22Rv1 (cell line): ENCODE measurements around the gene MSANTD1.

ENCODE experiments used
- ZFX ChIP-seq: fragments of 450-650 bp; IDR thresholded peaks from 2 replicates; pipeline ENCODE4 v1.6.1; 2017; ENCODE audit warnings: antibody characterized with exemption, borderline replicate concordance
- TF ChIP-seq, protein P1 (sequence below): fragments of 450-650 bp; IDR thresholded peaks from 2 replicates; pipeline ENCODE4 v1.5.1; 2017; ENCODE audit warnings: mild to moderate bottlenecking

DNA sequence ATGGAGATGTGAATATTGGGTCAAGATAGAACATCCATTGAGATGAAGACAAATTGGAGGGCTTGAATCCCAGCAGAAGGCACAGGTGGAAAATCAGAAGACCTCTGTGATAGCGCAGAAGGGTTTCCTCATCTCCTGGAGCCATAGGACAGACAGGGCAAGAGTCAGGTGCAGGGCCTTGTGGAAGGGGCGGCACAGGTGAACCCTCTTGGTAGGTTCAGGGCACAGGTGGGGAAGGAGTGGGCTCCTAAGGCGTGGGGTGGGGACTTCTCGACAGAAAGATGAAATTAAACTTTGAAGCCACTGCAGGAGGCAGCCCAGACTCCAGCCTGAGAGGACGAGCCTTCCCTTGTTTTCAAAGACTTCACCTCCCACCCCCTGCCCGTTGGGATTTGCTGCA, 34.5 kb downstream of the MSANTD1 start:
- TF ChIP-seq, protein P1, sequence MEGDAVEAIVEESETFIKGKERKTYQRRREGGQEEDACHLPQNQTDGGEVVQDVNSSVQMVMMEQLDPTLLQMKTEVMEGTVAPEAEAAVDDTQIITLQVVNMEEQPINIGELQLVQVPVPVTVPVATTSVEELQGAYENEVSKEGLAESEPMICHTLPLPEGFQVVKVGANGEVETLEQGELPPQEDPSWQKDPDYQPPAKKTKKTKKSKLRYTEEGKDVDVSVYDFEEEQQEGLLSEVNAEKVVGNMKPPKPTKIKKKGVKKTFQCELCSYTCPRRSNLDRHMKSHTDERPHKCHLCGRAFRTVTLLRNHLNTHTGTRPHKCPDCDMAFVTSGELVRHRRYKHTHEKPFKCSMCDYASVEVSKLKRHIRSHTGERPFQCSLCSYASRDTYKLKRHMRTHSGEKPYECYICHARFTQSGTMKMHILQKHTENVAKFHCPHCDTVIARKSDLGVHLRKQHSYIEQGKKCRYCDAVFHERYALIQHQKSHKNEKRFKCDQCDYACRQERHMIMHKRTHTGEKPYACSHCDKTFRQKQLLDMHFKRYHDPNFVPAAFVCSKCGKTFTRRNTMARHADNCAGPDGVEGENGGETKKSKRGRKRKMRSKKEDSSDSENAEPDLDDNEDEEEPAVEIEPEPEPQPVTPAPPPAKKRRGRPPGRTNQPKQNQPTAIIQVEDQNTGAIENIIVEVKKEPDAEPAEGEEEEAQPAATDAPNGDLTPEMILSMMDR = no peak
- no peak for TF ChIP-seq ZFX
